Measurements from ENCODE around the gene OR5B17.

The OR5B17 gene

GRCh38 chr11:58334708-58335107, 24.2 kb downstream of the OR5B17 start:
- FAIRE-seq (no peak), DNase-seq (ENCODE audit: insufficient read length, low spot score) (no peak)
- TF ChIP-seq POU2F2 (IDR thresholded peaks at IDR 0.05; ENCODE audit: low read depth, low read length): no peak
- TF ChIP-seq TAF1 (IDR thresholded peaks at IDR 0.05; ENCODE audit: low read depth, low read length): no peak
- TF ChIP-seq POLR2A (IDR thresholded peaks at IDR 0.05; ENCODE audit: low read depth, low read length): no peak
- no peak for TF ChIP-seq PAX5 (IDR thresholded peaks at IDR 0.05; ENCODE audit: insufficient read depth, low read length, severe bottlenecking)
- TF ChIP-seq SPI1 (IDR thresholded peaks at IDR 0.05; ENCODE audit: low read depth, low read length): no peak
- TF ChIP-seq POLR2AphosphoS5 (IDR thresholded peaks at IDR 0.05; ENCODE audit: low read depth, low read length): no peak

GRCh38 chr11:58330861-58331260, 28.0 kb downstream of the OR5B17 start:
- no peak for DNase-seq (ENCODE audit: insufficient read length, low spot score)
- TF ChIP-seq PAX5 (IDR thresholded peaks at IDR 0.05; ENCODE audit: insufficient read depth, low read length, severe bottlenecking) (no peak), POU2F2 (IDR thresholded peaks at IDR 0.05; ENCODE audit: low read depth, low read length) (no peak), POLR2A (IDR thresholded peaks at IDR 0.05; ENCODE audit: low read depth, low read length) (no peak), SPI1 (IDR thresholded peaks at IDR 0.05; ENCODE audit: low read depth, low read length) (no peak), POLR2AphosphoS5 (IDR thresholded peaks at IDR 0.05; ENCODE audit: low read depth, low read length) (no peak), TAF1 (IDR thresholded peaks at IDR 0.05; ENCODE audit: low read depth, low read length) (no peak)
- no peak for FAIRE-seq

GRCh38 chr11:58318532-58318931, 40.3 kb downstream of the OR5B17 start:
- TF ChIP-seq PAX5 (IDR thresholded peaks at IDR 0.05; ENCODE audit: insufficient read depth, low read length, severe bottlenecking) (no peak), POLR2A (IDR thresholded peaks at IDR 0.05; ENCODE audit: low read depth, low read length) (no peak), POLR2AphosphoS5 (IDR thresholded peaks at IDR 0.05; ENCODE audit: low read depth, low read length) (no peak), TAF1 (IDR thresholded peaks at IDR 0.05; ENCODE audit: low read depth, low read length) (no peak), POU2F2 (IDR thresholded peaks at IDR 0.05; ENCODE audit: low read depth, low read length) (no peak), SPI1 (IDR thresholded peaks at IDR 0.05; ENCODE audit: low read depth, low read length) (no peak)
- DNase-seq (ENCODE audit: insufficient read length, low spot score): no peak
- no peak for FAIRE-seq

GRCh38 chr11:58316142-58316541, 42.7 kb downstream of the OR5B17 start:
- no peak for FAIRE-seq
- TF ChIP-seq POLR2AphosphoS5 (IDR thresholded peaks at IDR 0.05; ENCODE audit: low read depth, low read length) (no peak), POU2F2 (IDR thresholded peaks at IDR 0.05; ENCODE audit: low read depth, low read length) (no peak), POLR2A (IDR thresholded peaks at IDR 0.05; ENCODE audit: low read depth, low read length) (no peak), PAX5 (IDR thresholded peaks at IDR 0.05; ENCODE audit: insufficient read depth, low read length, severe bottlenecking) (no peak), SPI1 (IDR thresholded peaks at IDR 0.05; ENCODE audit: low read depth, low read length) (peak; percentile 73), TAF1 (IDR thresholded peaks at IDR 0.05; ENCODE audit: low read depth, low read length) (no peak)
- no peak for DNase-seq (ENCODE audit: insufficient read length, low spot score)

Data from GM12891 (cell line).